Astrocyte (in vitro differentiated cells and primary cell): ENCODE measurements around the gene LPO. TPM values are rescaled to one million over a fixed set of nuclear protein-coding genes. Genes with fewer than 3 reads are reported as not detected.

Source experiments
- DNase-seq: peaks from one replicate; pipeline ENCODE4 v3.0.0-alpha.2; 2010; ENCODE audit warnings: low read depth
- FAIRE-seq: peaks from 2 replicates; lab custom pipeline; 2011; peaks lifted over from hg19 to GRCh38; lab: Jason Lieb, UNC
- H2AFZ ChIP-seq: 2 replicates; pipeline ENCODE4 v1.6.0; 2012; ENCODE audit warnings: low read depth, low read length, inconsistent platforms
- H3K27ac ChIP-seq: 2 replicates; pipeline ENCODE4 v1.5.1; 2011; ENCODE audit warnings: low read depth, low read length, inconsistent platforms
- H3K27me3 ChIP-seq: 2 replicates; pipeline ENCODE4 v1.6.0; 2011; ENCODE audit warnings: low read length, inconsistent platforms; ENCODE audit not compliant: insufficient read depth
- H3K36me3 ChIP-seq: 2 replicates; pipeline ENCODE4 v1.5.1; 2011; ENCODE audit warnings: low read length, inconsistent platforms; ENCODE audit not compliant: insufficient read depth
- H3K4me1 ChIP-seq: 2 replicates; pipeline ENCODE4 v1.5.1; 2011; ENCODE audit warnings: low read length, inconsistent platforms; ENCODE audit not compliant: insufficient read depth
- H3K4me2 ChIP-seq: 2 replicates; pipeline ENCODE4 v1.6.0; 2012; ENCODE audit warnings: low read length, inconsistent platforms
- H3K4me3 ChIP-seq: 2 replicates; pipeline ENCODE4 v1.5.1; 2011; ENCODE audit warnings: low read depth, mild to moderate bottlenecking, low read length, inconsistent platforms; ENCODE audit not compliant: insufficient read depth
- H3K79me2 ChIP-seq: 2 replicates; pipeline ENCODE4 v1.6.0; 2012; ENCODE audit warnings: mild to moderate bottlenecking, low read length, inconsistent platforms; ENCODE audit not compliant: insufficient read depth
- H3K9ac ChIP-seq: 2 replicates; pipeline ENCODE4 v1.6.0; 2012; ENCODE audit warnings: mild to moderate bottlenecking, low read length, inconsistent platforms
- H3K9me3 ChIP-seq: 2 replicates; pipeline ENCODE4 v1.5.1; 2012; ENCODE audit warnings: low read depth, mild to moderate bottlenecking, low read length, inconsistent platforms; ENCODE audit not compliant: insufficient read depth
- H4K20me1 ChIP-seq: 2 replicates; pipeline ENCODE4 v1.6.0; 2012; ENCODE audit warnings: low read length, inconsistent platforms; ENCODE audit not compliant: insufficient read depth
- H3K27ac Mint-ChIP-seq: one replicate; pipeline ENCODE4 v1.8.0; 2021; ENCODE audit warnings: mild to moderate bottlenecking, mixed read lengths; ENCODE audit not compliant: unreplicated experiment
- H3K27me3 Mint-ChIP-seq: one replicate; pipeline ENCODE4 v1.8.0; 2021; ENCODE audit warnings: low read depth, mixed read lengths; ENCODE audit not compliant: unreplicated experiment
- H3K36me3 Mint-ChIP-seq: one replicate; pipeline ENCODE4 v1.8.0; 2021; ENCODE audit warnings: low read depth, mixed read lengths; ENCODE audit not compliant: unreplicated experiment
- H3K4me1 Mint-ChIP-seq: one replicate; pipeline ENCODE4 v1.8.0; 2021; ENCODE audit warnings: low read depth, mixed read lengths; ENCODE audit not compliant: unreplicated experiment
- H3K4me3 Mint-ChIP-seq: one replicate; pipeline ENCODE4 v1.8.0; 2021; ENCODE audit warnings: mild to moderate bottlenecking, moderate library complexity, mixed read lengths; ENCODE audit not compliant: unreplicated experiment
- H3K9me3 Mint-ChIP-seq: one replicate; pipeline ENCODE4 v1.8.0; 2021; ENCODE audit warnings: mild to moderate bottlenecking, mixed read lengths; ENCODE audit not compliant: unreplicated experiment
- CTCF ChIP-seq: IDR thresholded peaks from 2 replicates; pipeline ENCODE4 v1.5.1; 2011; ENCODE audit warnings: low read depth, mild to moderate bottlenecking, inconsistent platforms, low read length, moderate library complexity; ENCODE audit not compliant: insufficient read depth
- EZH2 ChIP-seq: IDR thresholded peaks from 2 replicates; pipeline ENCODE4 v1.6.1; 2012; ENCODE audit warnings: mild to moderate bottlenecking, low read length, inconsistent platforms; ENCODE audit not compliant: insufficient read depth
- total RNA-seq: library from RNA; stranded (reverse); gene quantifications from 2 replicates; pipeline ENCODE4 v1.2.1, GENCODE V29; 2021

Gene LPO
- total RNA-seq, 1 donor from 2014 or later, result not detected

GRCh38 chr17:58196610-58197009 lies 41.8 kb upstream of the LPO start:
- Mint-ChIP-seq H3K36me3 (no peaks in the 10 kb centered on the region), H3K4me3 (no peak overlapping the region), H3K4me1 (no peaks in the 10 kb centered on the region), H3K27ac (no peak overlapping the region), H3K9me3 (peaks cover 1% of the 10 kb centered on the region), H3K27me3 (peaks cover 49% of the 10 kb centered on the region)
- Histone ChIP-seq H3K9ac (no peak overlapping the region), H3K4me1 (no peaks in the 10 kb centered on the region), H3K4me3 (no peak overlapping the region), H3K4me2 (no peak overlapping the region), H3K9me3 (no peaks in the 10 kb centered on the region), H4K20me1 (no peaks in the 10 kb centered on the region), H2AFZ (no peak overlapping the region), H3K27me3 (peaks cover 10% of the 10 kb centered on the region), H3K36me3 (no peaks in the 10 kb centered on the region), H3K79me2 (no peaks in the 10 kb centered on the region), H3K27ac (no peak overlapping the region)
- TF ChIP-seq CTCF (no peak), EZH2 (no peak)
- DNase-seq (no peak), FAIRE-seq (no peak)

GRCh38 chr17:58200024-58200633 lies 38.3 kb upstream of the LPO start:
- Mint-ChIP-seq H3K36me3 (no peaks in the 10 kb centered on the region), H3K27me3 (peaks cover 29% of the 10 kb centered on the region), H3K4me3 (no peak overlapping the region), H3K9me3 (no peaks in the 10 kb centered on the region), H3K27ac (no peak overlapping the region), H3K4me1 (no peaks in the 10 kb centered on the region)
- Histone ChIP-seq H3K4me1 (no peaks in the 10 kb centered on the region), H3K4me3 (no peak overlapping the region), H3K36me3 (no peaks in the 10 kb centered on the region), H3K9ac (no peak overlapping the region), H3K27ac (no peak overlapping the region), H3K9me3 (no peaks in the 10 kb centered on the region), H3K79me2 (no peaks in the 10 kb centered on the region), H3K27me3 (peaks cover 10% of the 10 kb centered on the region), H3K4me2 (no peak overlapping the region), H2AFZ (no peak overlapping the region), H4K20me1 (no peaks in the 10 kb centered on the region)
- no peak for DNase-seq
- peak; percentile 39 for TF ChIP-seq CTCF
- TF ChIP-seq EZH2, result no peak
- no peak for FAIRE-seq

GRCh38 chr17:58202859-58203258 lies 35.5 kb upstream of the LPO start:
- FAIRE-seq, result no peak
- no peaks in the 10 kb centered on the region for H4K20me1 ChIP-seq
- H3K9me3 ChIP-seq, result no peaks in the 10 kb centered on the region
- Mint-ChIP-seq H3K36me3 (peaks cover 6% of the 10 kb centered on the region), H3K4me1 (no peaks in the 10 kb centered on the region), H3K4me3 (no peak overlapping the region), H3K27ac (no peak overlapping the region), H3K9me3 (no peaks in the 10 kb centered on the region), H3K27me3 (peaks cover 14% of the 10 kb centered on the region)
- H3K79me2 ChIP-seq, result no peaks in the 10 kb centered on the region
- peaks cover 4% of the 10 kb centered on the region for H3K27me3 ChIP-seq
- DNase-seq, result no peak
- no peak overlapping the region for H3K27ac ChIP-seq
- no peak for TF ChIP-seq EZH2
- no peak for TF ChIP-seq CTCF
- H2AFZ ChIP-seq, result no peak overlapping the region
- H3K9ac ChIP-seq, result no peak overlapping the region
- H3K4me2 ChIP-seq, result no peak overlapping the region
- no peaks in the 10 kb centered on the region for H3K4me1 ChIP-seq
- no peaks in the 10 kb centered on the region for H3K36me3 ChIP-seq
- no peak overlapping the region for H3K4me3 ChIP-seq
